Gastroesophageal sphincter (tissue), 4 donors: ENCODE results near the gene NME7. TPM values are rescaled to one million over a fixed set of nuclear protein-coding genes. Genes with fewer than 3 reads are reported as not detected.
A peak's percentile ranks its signal among the peaks of the same experiment; 100 is the strongest.
"Not testable (repeated sequence)": the region's sequence is repeated elsewhere in the genome, so short reads cannot be mapped to it uniquely, and the experiment has no call there.

Experiments used
- ATAC-seq: fragments of 150-250 bp; one replicate; pipeline ENCODE4 v1.9.1; 2016; ENCODE audit warnings: mild to moderate bottlenecking, moderate library complexity
- H3K27ac ChIP-seq, 4 donors: fragments of 200-600 bp; sonication (generic) in 3 of 4; 1 replicate in 3 of 4; 2 replicates in 1 of 4; pipeline ENCODE4 v1.5.1; 2016 to 2019
- H3K27me3 ChIP-seq: fragments of 200-600 bp; sonication (generic); one replicate; pipeline ENCODE4 v1.5.1; 2019
- H3K36me3 ChIP-seq, 2 donors: fragments of 200-600 bp; sonication (generic); one replicate each; pipeline ENCODE4 v1.5.1; 2019; ENCODE audit warnings: control low read depth in 1 of 2
- H3K4me1 ChIP-seq, 3 donors: fragments of 200-600 bp; sonication (generic); 1 replicate in 2 of 3; 2 replicates in 1 of 3; pipeline ENCODE4 v1.5.1; 2016 to 2019; ENCODE audit warnings: control low read depth in 2 of 3
- H3K4me3 ChIP-seq, 2 donors: fragments of 200-600 bp; sonication (generic); one replicate each; pipeline ENCODE4 v1.5.1; 2019; ENCODE audit warnings: mild to moderate bottlenecking in 1 of 2, moderate library complexity in 1 of 2
- H3K9me3 ChIP-seq, 3 donors: fragments of 200-600 bp; sonication (generic); one replicate each; pipeline ENCODE4 v1.5.1; 2017 to 2019; ENCODE audit warnings: control low read depth in 2 of 3
- CTCF ChIP-seq, 4 experiments: fragments of 200-600 bp in 2 of 4; fragments of 450-650 bp in 2 of 4; sonication (generic) in 1 of 4; IDR thresholded peaks; one replicate each; pipeline ENCODE4 v1.5.1; 2017 to 2019; ENCODE audit warnings: antibody characterized with exemption in 4 of 4, mild to moderate bottlenecking in 2 of 4, moderate library complexity in 2 of 4
- EP300 ChIP-seq: sonication (generic); formaldehyde crosslinking; IDR thresholded peaks from one replicate; pipeline ENCODE4 v1.6.1; 2017; ENCODE audit warnings: antibody characterized with exemption, mild to moderate bottlenecking
- POLR2A ChIP-seq, 2 donors: fragments of 450-650 bp; IDR thresholded peaks; one replicate each; pipeline ENCODE4 v1.6.1; 2017; ENCODE audit warnings: antibody characterized with exemption in 2 of 2, mild to moderate bottlenecking in 2 of 2, moderate library complexity in 1 of 2
- POLR2AphosphoS5 ChIP-seq: sonication (generic); formaldehyde crosslinking; IDR thresholded peaks from one replicate; pipeline ENCODE4 v1.6.1; 2017; ENCODE audit warnings: antibody characterized with exemption
- WGBS, 2 donors: methylation state at CpG; one replicate each; pipeline ENCODE4 v1.1.5; 2018; ENCODE audit warnings: low coverage in 1 of 2; 5-methylcytosine and 5-hydroxymethylcytosine counted together
- total RNA-seq, 4 donors: library from RNA; depleted of rRNA; stranded (reverse); fragments of >200 nt; gene quantifications; one replicate each; pipeline ENCODE4 v1.1.0, GENCODE V29; 2016

Gene NME7
- total RNA-seq, 4 donors from 2014 or later = 10.6 to 24.7 (median 14.5) TPM

DNA sequence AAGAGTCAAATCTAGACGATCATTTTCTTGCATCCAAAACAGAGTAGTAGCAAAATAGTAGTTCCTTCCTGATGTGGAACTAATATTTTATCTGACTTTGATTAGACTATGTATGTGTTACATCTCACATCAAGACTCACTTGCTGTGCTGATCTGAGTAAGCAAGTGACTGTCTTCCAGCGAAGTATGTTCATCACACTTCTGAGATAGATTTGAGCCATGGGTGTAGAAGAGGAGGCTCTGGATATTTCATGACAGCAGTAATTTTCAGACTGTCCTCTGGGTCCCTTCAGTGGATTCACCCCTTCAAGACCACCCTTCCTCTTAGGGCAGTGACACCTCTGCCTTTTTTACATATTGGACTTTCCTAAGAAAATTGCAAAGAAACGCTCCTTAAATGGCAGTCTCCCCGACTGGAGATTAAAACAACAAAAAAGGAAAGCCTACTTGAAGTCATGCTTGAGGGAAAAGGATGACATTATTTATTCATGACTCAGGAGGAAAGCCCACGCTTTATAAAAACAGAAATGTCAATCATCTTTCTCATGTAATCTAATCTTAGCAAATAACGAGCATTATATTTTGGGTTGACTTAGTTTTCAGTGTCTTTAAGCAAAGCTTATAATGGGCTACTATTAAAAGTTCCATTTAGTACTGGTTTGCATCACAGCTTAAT is 238.3 kb downstream of the NME7 start:
- Histone ChIP-seq H3K9me3 (no peaks in the 10 kb centered on the region), H3K4me1 (peaks cover 0 to 69% (median 14%) of the 10 kb centered on the region in 3 donors), H3K36me3 (peaks cover 0 to 48% of the 10 kb centered on the region in 2 donors), H3K27me3 (no peaks in the 10 kb centered on the region), H3K27ac (peak overlapping the region in 3 of 4 donors; percentile 36 to 58 (median 49)), H3K4me3 (no peak overlapping the region)
- no peak for ATAC-seq
- TF ChIP-seq POLR2A (IDR thresholded peaks at IDR 0.05) = no peak
- WGBS, 2 donors = 27 to 45% methylated on average over 5 to 6 of the region's 6 CpGs

- no peak for ATAC-seq
- Histone ChIP-seq H3K27me3 (no peaks in the 10 kb centered on the region), H3K4me1 (peaks cover 0 to 69% (median 11%) of the 10 kb centered on the region in 3 donors), H3K27ac (peak overlapping the region in 3 of 4 donors; percentile 36 to 58 (median 49)), H3K4me3 (no peak overlapping the region), H3K36me3 (peaks cover 0 to 48% of the 10 kb centered on the region in 2 donors), H3K9me3 (no peaks in the 10 kb centered on the region)
- TF ChIP-seq CTCF (IDR thresholded peaks at IDR 0.05) (no peak), POLR2AphosphoS5 (no peak), EP300 (no peak), POLR2A (IDR thresholded peaks at IDR 0.05) (no peak)
- 78 to 82% methylated on average over 2 of the region's 2 CpGs for WGBS, 2 donors
Observed at GRCh38 chr1:169128562-169128961, 239.0 kb downstream of the NME7 start.

- Histone ChIP-seq H3K4me3 (no peak overlapping the region), H3K27me3 (no peaks in the 10 kb centered on the region), H3K36me3 (peaks cover 0 to 48% of the 10 kb centered on the region in 2 donors), H3K9me3 (no peaks in the 10 kb centered on the region), H3K4me1 (peaks cover 0 to 62% (median 9%) of the 10 kb centered on the region in 3 donors), H3K27ac (peak overlapping the region in 2 of 4 donors; percentile 14 to 49)
- ATAC-seq = no peak
- TF ChIP-seq POLR2AphosphoS5 (no peak), CTCF (IDR thresholded peaks at IDR 0.05) (no peak), EP300 (no peak), POLR2A (IDR thresholded peaks at IDR 0.05) (no peak)
- WGBS, 2 donors = 50 to 70% methylated on average over 3 of the region's 3 CpGs
Observed at GRCh38 chr1:169127305-169127704, 240.3 kb downstream of the NME7 start.

GRCh38 chr1:169126335-169126734 is 241.3 kb downstream of the NME7 start:
- no peak for ATAC-seq
- no peaks in the 10 kb centered on the region for H3K27me3 ChIP-seq
- peaks cover 0 to 63% (median 9%) of the 10 kb centered on the region in 3 donors for H3K4me1 ChIP-seq
- peaks cover 0 to 52% of the 10 kb centered on the region in 2 donors for H3K36me3 ChIP-seq
- H3K27ac ChIP-seq = peak overlapping the region in 2 of 4 donors; percentile 2 to 17
- no peak overlapping the region for H3K4me3 ChIP-seq
- WGBS, 2 donors = 88 to 89% methylated on average over 1 to 3 of the region's 3 CpGs
- H3K9me3 ChIP-seq = no peaks in the 10 kb centered on the region
- no peak for TF ChIP-seq POLR2A (IDR thresholded peaks at IDR 0.05)
- no peak for TF ChIP-seq EP300
- TF ChIP-seq POLR2AphosphoS5 = no peak
- TF ChIP-seq CTCF (IDR thresholded peaks at IDR 0.05) = no peak

- H3K4me3 ChIP-seq, ATAC-seq, H3K27me3 ChIP-seq, H3K9me3 ChIP-seq: not testable (repeated sequence)
- WGBS, 2 donors = 87 to 97% methylated on average over 4 to 6 of the region's 6 CpGs
- Histone ChIP-seq H3K36me3 (peaks cover 0 to 47% of the 10 kb centered on the region in 2 donors), H3K4me1 (peaks cover 0 to 66% (median 9%) of the 10 kb centered on the region in 3 donors), H3K27ac (peak overlapping the region in 3 of 4 donors; percentile 19 to 96 (median 27))
Observed at GRCh38 chr1:169125597-169125996, 242.0 kb downstream of the NME7 start.

DNA sequence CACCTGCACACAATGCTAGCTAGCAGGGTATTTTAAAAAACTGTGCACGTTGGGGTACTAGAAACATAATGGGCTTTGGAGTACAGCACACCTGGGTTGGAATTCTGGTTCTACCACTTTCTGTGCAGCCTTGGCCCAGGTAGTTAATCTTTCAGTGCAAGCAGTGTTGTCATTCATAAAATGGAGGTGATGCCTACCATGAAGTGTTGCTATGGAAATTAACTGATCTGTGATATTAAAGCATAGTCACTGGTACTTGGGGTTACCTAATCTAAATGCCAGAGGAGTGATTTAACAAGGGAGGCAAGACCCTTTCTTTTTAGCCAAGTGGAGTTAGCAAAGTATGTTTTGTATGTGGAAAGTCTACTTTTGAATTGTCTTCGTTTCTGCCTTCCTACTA is 243.1 kb downstream of the NME7 start:
- Histone ChIP-seq H3K36me3 (peaks cover 0 to 47% of the 10 kb centered on the region in 2 donors), H3K27me3 (no peaks in the 10 kb centered on the region)
- WGBS, 2 donors = 82 to 88% methylated on average over 2 of the region's 2 CpGs

More for the DNA sequence above, 243.1 kb downstream of the NME7 start:
- TF ChIP-seq POLR2AphosphoS5 (no peak), CTCF (IDR thresholded peaks at IDR 0.05) (no peak), POLR2A (IDR thresholded peaks at IDR 0.05) (no peak), EP300 (no peak)
- no peak for ATAC-seq
- H3K4me1 ChIP-seq = peaks cover 3 to 68% (median 9%) of the 10 kb centered on the region in 3 donors
- H3K27ac ChIP-seq = peak overlapping the region in 2 of 4 donors; percentile 10 to 96
- no peak overlapping the region for H3K4me3 ChIP-seq
- no peaks in the 10 kb centered on the region for H3K9me3 ChIP-seq
